HCT116 (cell line): Measurements from ENCODE around the gene WSCD1. TPM values are rescaled to one million over a fixed set of nuclear protein-coding genes. Genes with fewer than 3 reads are reported as not detected.

Source experiments
- ATAC-seq: fragments of 200-7000 bp; cut with Tn5 transposase; 2 replicates; pipeline ENCODE4 v1.9.1; 2020; ENCODE audit warnings: mild to moderate bottlenecking, moderate library complexity
- BruUV-seq: library from RNA; stranded (reverse); fragments of 400-500 nt; replicated peaks from 2 replicates; lab custom pipeline; 2021; lab: Mats Ljungman, UMichigan
- CTCF ChIA-PET: fragments of 300-600 bp; sonication (Branson Sonifier 250); formaldehyde crosslinking; loops from one replicate; lab custom pipeline; 2021; ENCODE audit warnings: antibody characterized with exemption; lab: Charles Lee
- POLR2A ChIA-PET: fragments of 300-600, 350-600 bp; sonication (Branson Sonifier 250); formaldehyde crosslinking; loops from one replicate; lab custom pipeline; 2021; ENCODE audit warnings: antibody characterized with exemption; lab: Charles Lee
- RAD21 ChIA-PET, 2 experiments: fragments of 300-600 bp; sonication (Branson Sonifier 250); formaldehyde crosslinking; loops; one replicate each; lab custom pipeline; 2023; ENCODE audit warnings: low total read pairs in 2 of 2; ENCODE audit not compliant: uncharacterized antibody in 2 of 2, unreplicated experiment in 2 of 2, low non-redundant PET in 1 of 2; lab: Charles Lee
- DNase-seq: peaks from one replicate; pipeline ENCODE4 v3.0.0-alpha.2; 2010; ENCODE audit warnings: low read depth, low spot score
- H2AFZ ChIP-seq: fragments of 200-600 bp; shearing (Covaris generic), sonication (generic); 2 replicates; pipeline ENCODE4 v1.6.1; 2017; ENCODE audit warnings: low read depth, mixed run types, mixed read lengths, antibody characterized with exemption, low read length; ENCODE audit not compliant: poor library complexity, severe bottlenecking
- H3K27ac ChIP-seq: 2 replicates; pipeline ENCODE4 v1.5.1; 2012; ENCODE audit warnings: low read depth, low read length
- H3K27me3 ChIP-seq: fragments of 200-600 bp; sonication (generic); 2 replicates; pipeline ENCODE4 v1.6.1; 2016; ENCODE audit warnings: mixed run types, low read length, mixed read lengths; ENCODE audit not compliant: insufficient read depth
- H3K36me3 ChIP-seq, 2 experiments: fragments of 200-500 bp in 1 of 2; fragments of 200-600 bp in 1 of 2; sonication (Bioruptor generic) in 1 of 2; sonication (generic) in 1 of 2; 2 replicates each; pipeline versions ENCODE4 v1.5.1 to v1.6.1; 2014 to 2016; ENCODE audit warnings: low read length in 2 of 2, inconsistent platforms in 1 of 2, mixed read lengths in 1 of 2, mixed run types in 1 of 2; ENCODE audit not compliant: insufficient read depth in 2 of 2, control insufficient read depth in 1 of 2
- H3K4me1 ChIP-seq, 2 experiments: fragments of 200-600 bp in 1 of 2; sonication (generic) in 1 of 2; 2 replicates each; pipeline versions ENCODE4 v1.5.1 to v1.6.1; 2012 to 2017; ENCODE audit warnings: low read length in 2 of 2, inconsistent platforms in 1 of 2, mild to moderate bottlenecking in 1 of 2, mixed read lengths in 1 of 2, mixed run types in 1 of 2, moderate library complexity in 1 of 2; ENCODE audit not compliant: insufficient read depth in 2 of 2, control insufficient read depth in 1 of 2
- H3K4me2 ChIP-seq: fragments of 200-600 bp; sonication (generic); 2 replicates; pipeline ENCODE4 v1.6.1; 2017; ENCODE audit warnings: mixed run types, low read length, mixed read lengths
- H3K4me3 ChIP-seq, 2 experiments: fragments of 200-600 bp in 1 of 2; sonication (generic) in 1 of 2; replicated peaks in 1 of 2; 2 replicates each; pipeline ENCODE4 v1.5.1; 2011 to 2016; ENCODE audit warnings: low read length in 2 of 2, control low read depth in 1 of 2, low read depth in 1 of 2, mild to moderate bottlenecking in 1 of 2, mixed read lengths in 1 of 2, mixed run types in 1 of 2
- H3K79me2 ChIP-seq: fragments of 200-600 bp; sonication (generic); 2 replicates; pipeline ENCODE4 v1.6.1; 2017; ENCODE audit warnings: mild to moderate bottlenecking, mixed run types, low read length, moderate library complexity, mixed read lengths; ENCODE audit not compliant: insufficient read depth
- H3K9ac ChIP-seq: fragments of 200-600 bp; sonication (generic); 2 replicates; pipeline ENCODE4 v1.6.1; 2016; ENCODE audit warnings: low read length, mixed read lengths
- H3K9me2 ChIP-seq: fragments of 200-600 bp; sonication (generic), shearing (Covaris generic); 2 replicates; pipeline ENCODE4 v1.6.1; 2017; ENCODE audit warnings: mixed run types, mild to moderate bottlenecking, moderate library complexity; ENCODE audit not compliant: insufficient read depth
- H3K9me3 ChIP-seq, 2 experiments: fragments of 200-500 bp in 1 of 2; fragments of 200-600 bp in 1 of 2; sonication (Bioruptor generic) in 1 of 2; sonication (generic) in 1 of 2; 2 replicates each; pipeline ENCODE4 v1.6.1; 2014 to 2017; ENCODE audit warnings: low read length in 2 of 2, mixed read lengths in 2 of 2, inconsistent platforms in 1 of 2, low read depth in 1 of 2, mild to moderate bottlenecking in 1 of 2, mixed run types in 1 of 2, moderate library complexity in 1 of 2; ENCODE audit not compliant: control insufficient read depth in 1 of 2, insufficient read depth in 1 of 2
- H4K20me1 ChIP-seq: fragments of 200-600 bp; sonication (generic), shearing (Covaris generic); 2 replicates; pipeline ENCODE4 v1.6.1; 2017; ENCODE audit warnings: mixed run types, mild to moderate bottlenecking, moderate library complexity; ENCODE audit not compliant: insufficient read depth
- CBX3 ChIP-seq: IDR thresholded peaks from 2 replicates; pipeline ENCODE4 v1.6.1; 2012; ENCODE audit warnings: low read depth
- JUND ChIP-seq: IDR thresholded peaks from 2 replicates; pipeline ENCODE4 v1.6.1; 2012
- TCF7L2 ChIP-seq: IDR thresholded peaks from 2 replicates; pipeline ENCODE4 v1.7.0; 2011; ENCODE audit warnings: borderline replicate concordance, inconsistent platforms; ENCODE audit not compliant: insufficient read depth, insufficient read length; ENCODE audit errors: extremely low read depth
- YY1 ChIP-seq: IDR thresholded peaks from 2 replicates; pipeline ENCODE4 v1.6.1; 2011; ENCODE audit warnings: low read length, low read depth, moderate library complexity, mild to moderate bottlenecking; ENCODE audit not compliant: insufficient replicate concordance; ENCODE audit errors: extremely low read depth
- ZBTB33 ChIP-seq: IDR thresholded peaks from 2 replicates; pipeline ENCODE4 v1.6.1; 2011; ENCODE audit warnings: mild to moderate bottlenecking, low read length, moderate library complexity; ENCODE audit not compliant: insufficient replicate concordance; ENCODE audit errors: extremely low read depth
- ZFX ChIP-seq: fragments of 450-650 bp; IDR thresholded peaks from 2 replicates; pipeline ENCODE4 v1.6.1; 2017
- intact Hi-C: fragments of 100-400 bp; cut with micrococcal nuclease; formaldehyde crosslinking; loops from 2 replicates; pipeline ENCODE4 v1.10.0; 2022
- total RNA-seq: library from RNA; stranded (reverse); gene quantifications from one replicate; pipeline ENCODE4 v1.2.1, GENCODE V29; 2021; ENCODE audit not compliant: unreplicated experiment

Gene WSCD1
- total RNA-seq, 1 experiment from 2014 or later: 0.15 TPM

- Histone ChIP-seq H3K4me1 (no peaks in the 10 kb centered on the region), H3K9me2 (no peaks in the 10 kb centered on the region), H3K9me3 (no peaks in the 10 kb centered on the region), H4K20me1 (no peaks in the 10 kb centered on the region), H3K79me2 (no peaks in the 10 kb centered on the region), H3K27me3 (peaks cover 83% of the 10 kb centered on the region), H3K36me3 (no peaks in the 10 kb centered on the region), H3K4me2 (no peak overlapping the region), H2AFZ (no peak overlapping the region), H3K9ac (no peak overlapping the region), H3K27ac (no peak overlapping the region), H3K4me3 (no peak overlapping the region)
- intact Hi-C loops: no loop called here
- ChIA-PET POLR2A (no interaction called here), RAD21 (no interaction called here), CTCF (no interaction called here)
- no peak for DNase-seq
- no TSS peak for BruUV-seq
- ATAC-seq: no peak
- no peak for TF ChIP-seq CBX3
- TF ChIP-seq TCF7L2: no peak
- TF ChIP-seq YY1: no peak
- no peak for TF ChIP-seq JUND
Observed at GRCh38 chr17:6100146-6100545, 30.0 kb downstream of the WSCD1 start.

- H3K9me2 ChIP-seq: no peaks in the 10 kb centered on the region
- H3K9me3 ChIP-seq: no peaks in the 10 kb centered on the region
- ATAC-seq (no peak), DNase-seq (no peak)
- no peaks in the 10 kb centered on the region for H4K20me1 ChIP-seq
- TF ChIP-seq ZBTB33 (no peak), ZFX (no peak)
- no TSS peak for BruUV-seq
- H3K36me3 ChIP-seq: no peaks in the 10 kb centered on the region
- intact Hi-C loops: no loop called here
- ChIA-PET CTCF (no interaction called here), RAD21 (no interaction called here), POLR2A (no interaction called here)
- peaks cover 83% of the 10 kb centered on the region for H3K27me3 ChIP-seq
- no peaks in the 10 kb centered on the region for H3K79me2 ChIP-seq
- no peaks in the 10 kb centered on the region for H3K4me1 ChIP-seq
- H2AFZ ChIP-seq: no peak overlapping the region
- no peak overlapping the region for H3K4me3 ChIP-seq
- H3K9ac ChIP-seq: no peak overlapping the region
- H3K4me2 ChIP-seq: no peak overlapping the region
- H3K27ac ChIP-seq: no peak overlapping the region
Observed at GRCh38 chr17:6100891-6101500, 30.8 kb downstream of the WSCD1 start.
